PFSK-1 (cell line): ENCODE measurements around the gene RALGAPB.

ENCODE experiments used
- POLR2AphosphoS5 ChIP-seq: IDR thresholded peaks from 2 replicates; pipeline ENCODE4 v1.6.1; 2012; ENCODE audit warnings: low read depth, mild to moderate bottlenecking, control low read depth, low read length, moderate library complexity
- SIN3A ChIP-seq: IDR thresholded peaks from 2 replicates; pipeline ENCODE4 v1.6.1; 2012; ENCODE audit warnings: mild to moderate bottlenecking, low read length, moderate library complexity, borderline replicate concordance; ENCODE audit not compliant: insufficient read depth
- TAF1 ChIP-seq: IDR thresholded peaks from 2 replicates; pipeline ENCODE4 v1.6.1; 2012; ENCODE audit warnings: low read length, control low read depth, borderline replicate concordance; ENCODE audit not compliant: insufficient read depth
- TF ChIP-seq, protein P1 (sequence below), 2 experiments: IDR thresholded peaks; 2 replicates each; pipeline versions ENCODE4 v1.6.1 to v1.8.0; 2011 to 2012; ENCODE audit warnings: low read depth in 2 of 2, low read length in 2 of 2, control low read depth in 1 of 2, inconsistent platforms in 1 of 2, mild to moderate bottlenecking in 1 of 2, moderate library complexity in 1 of 2; ENCODE audit not compliant: insufficient read depth in 1 of 2

DNA sequence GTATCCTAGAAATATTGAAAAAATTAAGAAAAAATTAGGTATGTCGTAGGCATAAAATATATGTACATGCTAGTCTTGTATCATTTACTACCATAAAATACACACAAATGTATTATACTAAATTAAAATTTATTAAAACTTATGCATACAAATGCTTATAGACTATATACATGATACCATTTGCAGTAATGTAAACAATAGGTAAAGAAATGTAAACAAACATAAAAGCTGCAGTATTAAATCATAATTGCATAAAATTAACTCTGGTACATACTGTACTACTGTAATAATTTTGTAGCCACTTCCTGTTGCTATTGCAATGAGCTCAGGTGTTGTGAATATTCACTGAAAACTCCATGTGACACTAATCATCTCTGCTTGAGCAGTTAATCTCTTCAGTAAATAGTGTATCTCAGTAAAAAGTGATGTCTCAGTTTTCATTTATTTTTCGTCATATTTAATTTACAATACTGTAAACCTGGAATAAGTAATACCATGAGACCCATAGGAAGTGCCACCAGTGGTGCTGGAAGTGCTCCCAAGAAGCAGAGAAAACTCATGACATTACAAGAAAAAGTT lies 29.3 kb downstream of the RALGAPB start:
- TF ChIP-seq SIN3A (no peak), POLR2AphosphoS5 (no peak), TAF1 (no peak)
- TF ChIP-seq, protein P1, sequence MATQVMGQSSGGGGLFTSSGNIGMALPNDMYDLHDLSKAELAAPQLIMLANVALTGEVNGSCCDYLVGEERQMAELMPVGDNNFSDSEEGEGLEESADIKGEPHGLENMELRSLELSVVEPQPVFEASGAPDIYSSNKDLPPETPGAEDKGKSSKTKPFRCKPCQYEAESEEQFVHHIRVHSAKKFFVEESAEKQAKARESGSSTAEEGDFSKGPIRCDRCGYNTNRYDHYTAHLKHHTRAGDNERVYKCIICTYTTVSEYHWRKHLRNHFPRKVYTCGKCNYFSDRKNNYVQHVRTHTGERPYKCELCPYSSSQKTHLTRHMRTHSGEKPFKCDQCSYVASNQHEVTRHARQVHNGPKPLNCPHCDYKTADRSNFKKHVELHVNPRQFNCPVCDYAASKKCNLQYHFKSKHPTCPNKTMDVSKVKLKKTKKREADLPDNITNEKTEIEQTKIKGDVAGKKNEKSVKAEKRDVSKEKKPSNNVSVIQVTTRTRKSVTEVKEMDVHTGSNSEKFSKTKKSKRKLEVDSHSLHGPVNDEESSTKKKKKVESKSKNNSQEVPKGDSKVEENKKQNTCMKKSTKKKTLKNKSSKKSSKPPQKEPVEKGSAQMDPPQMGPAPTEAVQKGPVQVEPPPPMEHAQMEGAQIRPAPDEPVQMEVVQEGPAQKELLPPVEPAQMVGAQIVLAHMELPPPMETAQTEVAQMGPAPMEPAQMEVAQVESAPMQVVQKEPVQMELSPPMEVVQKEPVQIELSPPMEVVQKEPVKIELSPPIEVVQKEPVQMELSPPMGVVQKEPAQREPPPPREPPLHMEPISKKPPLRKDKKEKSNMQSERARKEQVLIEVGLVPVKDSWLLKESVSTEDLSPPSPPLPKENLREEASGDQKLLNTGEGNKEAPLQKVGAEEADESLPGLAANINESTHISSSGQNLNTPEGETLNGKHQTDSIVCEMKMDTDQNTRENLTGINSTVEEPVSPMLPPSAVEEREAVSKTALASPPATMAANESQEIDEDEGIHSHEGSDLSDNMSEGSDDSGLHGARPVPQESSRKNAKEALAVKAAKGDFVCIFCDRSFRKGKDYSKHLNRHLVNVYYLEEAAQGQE (IDR thresholded peaks at IDR 0.05; ENCODE audit: insufficient read depth in 1 of 2, low read depth in 2 of 2, low read length in 2 of 2): no peak
